ENCODE results near the gene MBNL1. TPM values are rescaled to one million over a fixed set of nuclear protein-coding genes. Genes with fewer than 3 reads are reported as not detected.

The MBNL1 gene
- total and polyA plus RNA-seq, 2 of the 13 experiments (the other 11 are each of a cell fraction or from before 2014, with no cell fraction given), result 27.1 to 55.4 TPM

DNA sequence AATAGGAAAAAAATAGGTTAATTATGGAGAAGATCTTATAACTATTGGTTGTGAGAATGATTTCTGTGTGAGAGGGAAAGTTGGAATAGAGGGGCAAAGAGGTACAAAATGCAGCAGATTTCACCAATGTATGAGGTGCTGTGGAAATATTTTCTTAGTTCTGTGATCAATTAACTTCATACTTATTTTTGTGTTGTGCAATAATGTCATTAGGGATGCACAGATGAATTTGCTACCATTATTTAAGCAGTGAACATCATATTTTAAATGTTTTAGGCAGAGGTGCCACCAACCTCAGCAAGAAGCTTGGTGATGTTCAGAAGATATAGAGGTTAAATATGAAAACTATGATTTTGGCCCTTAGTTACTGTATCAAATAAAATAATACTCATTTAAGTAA is 21.6 kb downstream of the MBNL1 start:
- intact Hi-C loops (cut with micrococcal nuclease; ENCODE audit: unreplicated experiment) (no loop called here), in situ Hi-C loops (cut with HindIII; ENCODE audit: extremely low pct_ligation_motif_present, low pct_unique_long_range_greater_than_20kb) (no loop called here)
- CTCF ChIA-PET (ENCODE audit: low intra/inter-chr PET ratio, low total read pairs), result no interaction called here
- Histone ChIP-seq H3K4me3 (replicated peaks in 1 of 3; ENCODE audit: insufficient read depth in 1 of 3, low read depth in 2 of 3, low read length in 3 of 3) (no peak overlapping the region), H3K9ac (ENCODE audit: insufficient read depth, low read depth, low read length) (no peak overlapping the region), H4K20me1 (ENCODE audit: insufficient read depth, low read length) (peaks cover 5% of the 10 kb centered on the region; the same call in 1 of the 2 replicates), H3K79me2 (ENCODE audit: insufficient read depth, low read length) (peaks cover 89% of the 10 kb centered on the region), H3K4me2 (ENCODE audit: low read depth, low read length) (no peak overlapping the region), H3K9me3 (ENCODE audit: low read length) (no peaks in the 10 kb centered on the region), H3K27me3 (ENCODE audit: control insufficient read depth in 1 of 2, insufficient read depth in 2 of 2, low read length in 2 of 2) (no peaks in the 10 kb centered on the region), H2AFZ (ENCODE audit: low read length) (no peak overlapping the region), H3K36me3 (replicated peaks in 1 of 2; ENCODE audit: control insufficient read depth in 1 of 2, insufficient read depth in 2 of 2, low read length in 2 of 2) (no peaks in the 10 kb centered on the region), H3K4me1 (ENCODE audit: insufficient read depth, low read length) (peaks cover 23% of the 10 kb centered on the region), H3K27ac (ENCODE audit: extremely low read length, insufficient read depth, low read length) (no peak overlapping the region)
- POLR2A ChIA-PET, result interaction anchor here (3.0 kb wide), 1 partner anchor 22 kb away, joined by 7 read pairs; the partner anchor contains the start of gene MBNL1
- no peak for DNase-seq (ENCODE audit: low spot score)
- no peak for ATAC-seq
- BruUV-seq (replicated peaks), result no TSS peak
- no peak for FAIRE-seq
- no peak for TF ChIP-seq ZNF816 (CRISPR knock-in tag; IDR thresholded peaks at IDR 0.05; ENCODE audit: borderline replicate concordance)
- TF ChIP-seq, protein P1, sequence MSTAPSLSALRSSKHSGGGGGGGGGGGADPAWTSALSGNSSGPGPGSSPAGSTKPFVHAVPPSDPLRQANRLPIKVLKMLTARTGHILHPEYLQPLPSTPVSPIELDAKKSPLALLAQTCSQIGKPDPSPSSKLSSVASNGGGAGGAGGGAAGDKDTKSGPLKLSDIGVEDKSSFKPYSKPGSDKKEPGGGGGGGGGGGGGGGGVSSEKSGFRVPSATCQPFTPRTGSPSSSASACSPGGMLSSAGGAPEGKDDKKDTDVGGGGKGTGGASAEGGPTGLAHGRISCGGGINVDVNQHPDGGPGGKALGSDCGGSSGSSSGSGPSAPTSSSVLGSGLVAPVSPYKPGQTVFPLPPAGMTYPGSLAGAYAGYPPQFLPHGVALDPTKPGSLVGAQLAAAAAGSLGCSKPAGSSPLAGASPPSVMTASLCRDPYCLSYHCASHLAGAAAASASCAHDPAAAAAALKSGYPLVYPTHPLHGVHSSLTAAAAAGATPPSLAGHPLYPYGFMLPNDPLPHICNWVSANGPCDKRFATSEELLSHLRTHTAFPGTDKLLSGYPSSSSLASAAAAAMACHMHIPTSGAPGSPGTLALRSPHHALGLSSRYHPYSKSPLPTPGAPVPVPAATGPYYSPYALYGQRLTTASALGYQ (CRISPR knock-in tag; IDR thresholded peaks at IDR 0.05), result no peak
- TF ChIP-seq SUZ12 (IDR thresholded peaks at IDR 0.05; ENCODE audit: low read depth, low read length), result no peak
- TF ChIP-seq TGIF2 (CRISPR knock-in tag; IDR thresholded peaks at IDR 0.05), result no peak
- TF ChIP-seq, protein P2, sequence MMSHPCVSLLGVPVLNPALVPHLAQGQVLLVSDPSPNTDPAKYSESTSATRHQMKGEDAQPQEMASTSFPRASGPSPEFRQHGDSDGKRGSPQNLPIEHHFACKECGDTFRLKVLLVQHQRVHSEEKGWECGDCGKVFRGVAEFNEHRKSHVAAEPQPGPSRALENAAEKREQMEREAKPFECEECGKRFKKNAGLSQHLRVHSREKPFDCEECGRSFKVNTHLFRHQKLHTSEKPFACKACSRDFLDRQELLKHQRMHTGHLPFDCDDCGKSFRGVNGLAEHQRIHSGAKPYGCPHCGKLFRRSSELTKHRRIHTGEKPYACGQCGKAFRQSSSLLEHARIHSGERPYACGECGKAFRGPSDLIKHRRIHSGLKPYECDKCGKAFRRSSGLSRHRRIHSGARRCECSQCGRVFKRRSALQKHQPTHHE (CRISPR knock-in tag; IDR thresholded peaks at IDR 0.05; ENCODE audit: borderline replicate concordance), result no peak
- no peak for TF ChIP-seq ZNF343 (CRISPR knock-in tag; IDR thresholded peaks at IDR 0.05)
- TF ChIP-seq ZNF775 (CRISPR knock-in tag; IDR thresholded peaks at IDR 0.05; ENCODE audit: borderline replicate concordance), result no peak
- TF ChIP-seq, protein P3, sequence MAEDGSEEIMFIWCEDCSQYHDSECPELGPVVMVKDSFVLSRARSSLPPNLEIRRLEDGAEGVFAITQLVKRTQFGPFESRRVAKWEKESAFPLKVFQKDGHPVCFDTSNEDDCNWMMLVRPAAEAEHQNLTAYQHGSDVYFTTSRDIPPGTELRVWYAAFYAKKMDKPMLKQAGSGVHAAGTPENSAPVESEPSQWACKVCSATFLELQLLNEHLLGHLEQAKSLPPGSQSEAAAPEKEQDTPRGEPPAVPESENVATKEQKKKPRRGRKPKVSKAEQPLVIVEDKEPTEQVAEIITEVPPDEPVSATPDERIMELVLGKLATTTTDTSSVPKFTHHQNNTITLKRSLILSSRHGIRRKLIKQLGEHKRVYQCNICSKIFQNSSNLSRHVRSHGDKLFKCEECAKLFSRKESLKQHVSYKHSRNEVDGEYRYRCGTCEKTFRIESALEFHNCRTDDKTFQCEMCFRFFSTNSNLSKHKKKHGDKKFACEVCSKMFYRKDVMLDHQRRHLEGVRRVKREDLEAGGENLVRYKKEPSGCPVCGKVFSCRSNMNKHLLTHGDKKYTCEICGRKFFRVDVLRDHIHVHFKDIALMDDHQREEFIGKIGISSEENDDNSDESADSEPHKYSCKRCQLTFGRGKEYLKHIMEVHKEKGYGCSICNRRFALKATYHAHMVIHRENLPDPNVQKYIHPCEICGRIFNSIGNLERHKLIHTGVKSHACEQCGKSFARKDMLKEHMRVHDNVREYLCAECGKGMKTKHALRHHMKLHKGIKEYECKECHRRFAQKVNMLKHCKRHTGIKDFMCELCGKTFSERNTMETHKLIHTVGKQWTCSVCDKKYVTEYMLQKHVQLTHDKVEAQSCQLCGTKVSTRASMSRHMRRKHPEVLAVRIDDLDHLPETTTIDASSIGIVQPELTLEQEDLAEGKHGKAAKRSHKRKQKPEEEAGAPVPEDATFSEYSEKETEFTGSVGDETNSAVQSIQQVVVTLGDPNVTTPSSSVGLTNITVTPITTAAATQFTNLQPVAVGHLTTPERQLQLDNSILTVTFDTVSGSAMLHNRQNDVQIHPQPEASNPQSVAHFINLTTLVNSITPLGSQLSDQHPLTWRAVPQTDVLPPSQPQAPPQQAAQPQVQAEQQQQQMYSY (CRISPR knock-in tag; IDR thresholded peaks at IDR 0.05), result no peak
- TF ChIP-seq JUN (CRISPR knock-in tag; IDR thresholded peaks at IDR 0.05), result no peak
- no peak for TF ChIP-seq BRCA1 (CRISPR knock-in tag; IDR thresholded peaks at IDR 0.05)
- no peak for TF ChIP-seq RFXAP (CRISPR knock-in tag; IDR thresholded peaks at IDR 0.05; ENCODE audit: borderline replicate concordance)
- no peak for TF ChIP-seq POLR2AphosphoS5 (IDR thresholded peaks at IDR 0.05; ENCODE audit: low read depth, low read length)
- TF ChIP-seq ZNF333 (CRISPR knock-in tag; IDR thresholded peaks at IDR 0.05; ENCODE audit: borderline replicate concordance), result no peak
